PC-9 (cell line): ENCODE results near the gene LXN.

Experiments
- EZH2 ChIP-seq: fragments of 200-600 bp; sonication (generic); IDR thresholded peaks from 2 replicates; pipeline ENCODE4 v1.8.0; 2017; ENCODE audit warnings: antibody characterized with exemption, low read depth
- TF ChIP-seq, protein P1 (sequence below): fragments of 200-600 bp; sonication (generic); conservative IDR thresholded peaks from 2 replicates; pipeline ENCODE4 v1.6.1; 2017; ENCODE audit warnings: mixed run types, antibody characterized with exemption, mild to moderate bottlenecking, moderate library complexity

- TF ChIP-seq, protein P1, sequence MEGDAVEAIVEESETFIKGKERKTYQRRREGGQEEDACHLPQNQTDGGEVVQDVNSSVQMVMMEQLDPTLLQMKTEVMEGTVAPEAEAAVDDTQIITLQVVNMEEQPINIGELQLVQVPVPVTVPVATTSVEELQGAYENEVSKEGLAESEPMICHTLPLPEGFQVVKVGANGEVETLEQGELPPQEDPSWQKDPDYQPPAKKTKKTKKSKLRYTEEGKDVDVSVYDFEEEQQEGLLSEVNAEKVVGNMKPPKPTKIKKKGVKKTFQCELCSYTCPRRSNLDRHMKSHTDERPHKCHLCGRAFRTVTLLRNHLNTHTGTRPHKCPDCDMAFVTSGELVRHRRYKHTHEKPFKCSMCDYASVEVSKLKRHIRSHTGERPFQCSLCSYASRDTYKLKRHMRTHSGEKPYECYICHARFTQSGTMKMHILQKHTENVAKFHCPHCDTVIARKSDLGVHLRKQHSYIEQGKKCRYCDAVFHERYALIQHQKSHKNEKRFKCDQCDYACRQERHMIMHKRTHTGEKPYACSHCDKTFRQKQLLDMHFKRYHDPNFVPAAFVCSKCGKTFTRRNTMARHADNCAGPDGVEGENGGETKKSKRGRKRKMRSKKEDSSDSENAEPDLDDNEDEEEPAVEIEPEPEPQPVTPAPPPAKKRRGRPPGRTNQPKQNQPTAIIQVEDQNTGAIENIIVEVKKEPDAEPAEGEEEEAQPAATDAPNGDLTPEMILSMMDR = no peak
- no peak for TF ChIP-seq EZH2
These were observed 29.8 kb downstream of the LXN start for GRCh38 chr3:158642474-158643210.
